PC-9 (cell line): ENCODE measurements around the gene RASGRP2. TPM values are rescaled to one million over a fixed set of nuclear protein-coding genes. Genes with fewer than 3 reads are reported as not detected.

Experiments
- BruUV-seq: library from RNA; stranded (reverse); fragments of 400-500 nt; replicated peaks from 2 replicates; lab custom pipeline; 2021; lab: Mats Ljungman, UMichigan
- CTCF ChIA-PET: fragments of 300-600 bp; sonication (Branson Sonifier 250); formaldehyde crosslinking; loops from one replicate; lab custom pipeline; 2022; ENCODE audit warnings: antibody characterized with exemption; lab: Charles Lee
- POLR2A ChIA-PET: fragments of 300-600 bp; sonication (Branson Sonifier 250); formaldehyde crosslinking; loops from one replicate; lab custom pipeline; 2022; ENCODE audit warnings: antibody characterized with exemption; ENCODE audit not compliant: unreplicated experiment; lab: Charles Lee
- DNase-seq, 2 experiments: peaks; one replicate each; pipeline versions ENCODE4 v3.0.0 to v3.0.0-alpha.2; 2015 to 2022; ENCODE audit warnings: mixed read lengths in 1 of 2
- H2AFZ ChIP-seq: fragments of 200-600 bp; sonication (generic); 2 replicates; pipeline ENCODE4 v1.8.1; 2017; ENCODE audit warnings: antibody characterized with exemption
- H3F3A ChIP-seq: fragments of 200-600 bp; sonication (generic); 2 replicates; pipeline ENCODE4 v1.8.1; 2017; ENCODE audit warnings: antibody characterized with exemption, mild to moderate bottlenecking, low read depth; ENCODE audit not compliant: insufficient read depth
- H3K27ac ChIP-seq: fragments of 200-600 bp; sonication (generic); 2 replicates; pipeline ENCODE4 v1.6.1; 2016; ENCODE audit warnings: mixed run types
- H3K27me3 ChIP-seq: fragments of 200-600 bp; sonication (generic); 2 replicates; pipeline ENCODE4 v1.6.1; 2016; ENCODE audit warnings: low read depth, mixed run types; ENCODE audit not compliant: insufficient read depth
- H3K36me3 ChIP-seq: fragments of 200-600 bp; sonication (generic); 2 replicates; pipeline ENCODE4 v1.6.1; 2016; ENCODE audit warnings: low read depth, mixed run types
- H3K4me1 ChIP-seq: fragments of 200-600 bp; sonication (generic); replicated peaks from 2 replicates; pipeline ENCODE4 v1.6.1; 2016; ENCODE audit warnings: mixed run types; ENCODE audit not compliant: insufficient read depth
- H3K4me2 ChIP-seq: fragments of 200-600 bp; sonication (generic); 2 replicates; pipeline ENCODE4 v1.6.1; 2017; ENCODE audit warnings: mixed run types
- H3K4me3 ChIP-seq: fragments of 200-600 bp; sonication (generic); 2 replicates; pipeline ENCODE4 v1.6.1; 2016; ENCODE audit warnings: mixed run types
- H3K79me2 ChIP-seq: fragments of 200-600 bp; sonication (generic); 2 replicates; pipeline ENCODE4 v1.6.1; 2017; ENCODE audit warnings: low read depth, mixed run types
- H3K9me2 ChIP-seq: fragments of 200-600 bp; sonication (generic); 2 replicates; pipeline ENCODE4 v1.8.1; 2017; ENCODE audit warnings: mild to moderate bottlenecking; ENCODE audit not compliant: insufficient read depth
- H3K9me3 ChIP-seq: fragments of 200-600 bp; sonication (generic); 2 replicates; pipeline ENCODE4 v1.8.1; 2016; ENCODE audit warnings: low read depth; ENCODE audit not compliant: insufficient read depth
- H4K20me1 ChIP-seq: fragments of 200-600 bp; sonication (generic); 2 replicates; pipeline ENCODE4 v1.8.1; 2017; ENCODE audit not compliant: insufficient read depth
- CTCF ChIP-seq: fragments of 200-600 bp; sonication (generic); conservative IDR thresholded peaks from 2 replicates; pipeline ENCODE4 v1.6.1; 2017; ENCODE audit warnings: mixed run types, antibody characterized with exemption, mild to moderate bottlenecking, moderate library complexity
- EZH2 ChIP-seq: fragments of 200-600 bp; sonication (generic); IDR thresholded peaks from 2 replicates; pipeline ENCODE4 v1.8.0; 2017; ENCODE audit warnings: antibody characterized with exemption, low read depth
- intact Hi-C: fragments of 100-400 bp; cut with micrococcal nuclease; formaldehyde crosslinking; loops from one replicate; pipeline ENCODE4 v1.10.0; 2022; ENCODE audit not compliant: unreplicated experiment
- total RNA-seq: library from RNA; stranded (reverse); gene quantifications from 2 replicates; pipeline ENCODE4 v1.2.3, GENCODE V29; 2021

The RASGRP2 gene
- total RNA-seq, 1 experiment from 2014 or later: 1.0 TPM

- Histone ChIP-seq H3F3A (no peaks in the 10 kb centered on the region), H3K27me3 (peaks cover 86% of the 10 kb centered on the region), H3K36me3 (no peaks in the 10 kb centered on the region), H3K27ac (no peak overlapping the region), H3K9me3 (no peaks in the 10 kb centered on the region), H3K4me3 (no peak overlapping the region), H4K20me1 (no peaks in the 10 kb centered on the region), H3K4me1 (peaks cover 6% of the 10 kb centered on the region; the same call in 1 of the 2 replicates), H3K79me2 (no peaks in the 10 kb centered on the region), H3K9me2 (no peaks in the 10 kb centered on the region), H2AFZ (no peak overlapping the region), H3K4me2 (no peak overlapping the region)
- no peak for DNase-seq
- intact Hi-C loops: no loop called here
- no TSS peak for BruUV-seq
- POLR2A ChIA-PET: no interaction called here
- TF ChIP-seq CTCF: no peak
- no peak for TF ChIP-seq EZH2
- CTCF ChIA-PET: no interaction called here
Observed at GRCh38 chr11:64720167-64720566, 23.8 kb downstream of the RASGRP2 start.

GRCh38 chr11:64719406-64719805 is 24.5 kb downstream of the RASGRP2 start:
- Histone ChIP-seq H3K4me3 (no peak overlapping the region), H3K79me2 (no peaks in the 10 kb centered on the region), H3K36me3 (no peaks in the 10 kb centered on the region), H3F3A (no peaks in the 10 kb centered on the region), H3K9me2 (no peaks in the 10 kb centered on the region), H4K20me1 (0 out of 2 replicates have a peak, but pooled peaks cover 4% of the 10 kb centered on the region), H3K4me1 (peaks cover 6% of the 10 kb centered on the region; the same call in 1 of the 2 replicates), H3K27me3 (peaks cover 87% of the 10 kb centered on the region), H3K4me2 (no peak overlapping the region), H3K9me3 (no peaks in the 10 kb centered on the region), H2AFZ (no peak overlapping the region), H3K27ac (no peak overlapping the region)
- no peak for DNase-seq
- BruUV-seq: no TSS peak
- intact Hi-C loops: no loop called here
- ChIA-PET POLR2A (no interaction called here), CTCF (interaction anchor here (0.8 kb wide), 1 partner anchor 31 kb away, joined by 4 read pairs; no protein-coding TSS in a partner anchor)
- TF ChIP-seq EZH2 (no peak), CTCF (no peak)

GRCh38 chr11:64718780-64719124 is 25.2 kb downstream of the RASGRP2 start:
- CTCF ChIA-PET: interaction anchor here (0.8 kb wide), 1 partner anchor 30 kb away, joined by 4 read pairs; no protein-coding TSS in a partner anchor

More at GRCh38 chr11:64718780-64719124, 25.2 kb downstream of the RASGRP2 start:
- H3K4me2 ChIP-seq: no peak overlapping the region
- H3F3A ChIP-seq: peaks cover 3% of the 10 kb centered on the region; the same call in 1 of the 2 replicates
- H3K4me1 ChIP-seq: peaks cover 6% of the 10 kb centered on the region; the same call in 1 of the 2 replicates
- intact Hi-C loops: no loop called here
- no peak overlapping the region for H2AFZ ChIP-seq
- no peak overlapping the region for H3K27ac ChIP-seq
- H3K36me3 ChIP-seq: no peaks in the 10 kb centered on the region
- no peak for TF ChIP-seq CTCF
- no peak for TF ChIP-seq EZH2
- peaks cover 88% of the 10 kb centered on the region for H3K27me3 ChIP-seq
- no peaks in the 10 kb centered on the region for H3K9me3 ChIP-seq
- H4K20me1 ChIP-seq: 0 out of 2 replicates have a peak, but pooled peaks cover 5% of the 10 kb centered on the region
- H3K9me2 ChIP-seq: no peaks in the 10 kb centered on the region
- POLR2A ChIA-PET: no interaction called here
- H3K4me3 ChIP-seq: no peak overlapping the region
- DNase-seq: no peak
- no TSS peak for BruUV-seq
- H3K79me2 ChIP-seq: no peaks in the 10 kb centered on the region
